Measurements from ENCODE around the gene TRAPPC6A. TPM values are rescaled to one million over a fixed set of nuclear protein-coding genes. Genes with fewer than 3 reads are reported as not detected.

Gene TRAPPC6A
- total RNA-seq, 4 donors from 2014 or later = 15.7 to 51.2 (median 29.7) TPM; not detected in 1

GRCh38 chr19:45124021-45124420, 54.0 kb downstream of the TRAPPC6A start:
- H3K36me3 ChIP-seq = no peaks in the 10 kb centered on the region
- H3K9me3 ChIP-seq = no peaks in the 10 kb centered on the region
- in situ Hi-C loops (cut with MboI; ENCODE audit: low pct_ligation_motif_present in 1 of 4, low pct_unique_long_range_greater_than_20kb in 1 of 4, low sequenced_read_pairs in 3 of 4) (no loop called here), intact Hi-C loops (cut with DNase I; ENCODE audit: low total_unique reads) (no loop called here)
- no peak overlapping the region for H3K27ac ChIP-seq
- no peaks in the 10 kb centered on the region for H3K27me3 ChIP-seq
- no peak overlapping the region for H3K4me3 ChIP-seq
- no peak for DNase-seq
- 53 to 87% methylated on average over 4 to 6 of the region's 6 CpGs for WGBS, 2 donors (ENCODE audit: low coverage in 1 of 2)
- no peak for TF ChIP-seq POLR2AphosphoS5 (IDR thresholded peaks at IDR 0.05)
- H3K4me1 ChIP-seq = peaks cover 7 to 33% (median 14%) of the 10 kb centered on the region in 4 donors

- Histone ChIP-seq H3K9me3 (no peaks in the 10 kb centered on the region), H3K27me3 (no peaks in the 10 kb centered on the region), H3K27ac (no peak overlapping the region), H3K4me1 (peaks cover 13 to 39% (median 19%) of the 10 kb centered on the region in 4 donors), H3K36me3 (no peaks in the 10 kb centered on the region), H3K4me3 (no peak overlapping the region)
- TF ChIP-seq POLR2A (IDR thresholded peaks at IDR 0.05) (no peak), EP300 (IDR thresholded peaks at IDR 0.05; ENCODE audit: low read depth) (no peak), POLR2AphosphoS5 (IDR thresholded peaks at IDR 0.05) (no peak)
- TF ChIP-seq, protein P1, sequence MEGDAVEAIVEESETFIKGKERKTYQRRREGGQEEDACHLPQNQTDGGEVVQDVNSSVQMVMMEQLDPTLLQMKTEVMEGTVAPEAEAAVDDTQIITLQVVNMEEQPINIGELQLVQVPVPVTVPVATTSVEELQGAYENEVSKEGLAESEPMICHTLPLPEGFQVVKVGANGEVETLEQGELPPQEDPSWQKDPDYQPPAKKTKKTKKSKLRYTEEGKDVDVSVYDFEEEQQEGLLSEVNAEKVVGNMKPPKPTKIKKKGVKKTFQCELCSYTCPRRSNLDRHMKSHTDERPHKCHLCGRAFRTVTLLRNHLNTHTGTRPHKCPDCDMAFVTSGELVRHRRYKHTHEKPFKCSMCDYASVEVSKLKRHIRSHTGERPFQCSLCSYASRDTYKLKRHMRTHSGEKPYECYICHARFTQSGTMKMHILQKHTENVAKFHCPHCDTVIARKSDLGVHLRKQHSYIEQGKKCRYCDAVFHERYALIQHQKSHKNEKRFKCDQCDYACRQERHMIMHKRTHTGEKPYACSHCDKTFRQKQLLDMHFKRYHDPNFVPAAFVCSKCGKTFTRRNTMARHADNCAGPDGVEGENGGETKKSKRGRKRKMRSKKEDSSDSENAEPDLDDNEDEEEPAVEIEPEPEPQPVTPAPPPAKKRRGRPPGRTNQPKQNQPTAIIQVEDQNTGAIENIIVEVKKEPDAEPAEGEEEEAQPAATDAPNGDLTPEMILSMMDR (IDR thresholded peaks at IDR 0.05) = no peak
- in situ Hi-C loops (cut with MboI; ENCODE audit: low pct_ligation_motif_present in 1 of 4, low pct_unique_long_range_greater_than_20kb in 1 of 4, low sequenced_read_pairs in 3 of 4) (no loop called here), intact Hi-C loops (cut with DNase I; ENCODE audit: low total_unique reads) (no loop called here)
- DNase-seq = no peak
- WGBS, 2 donors (ENCODE audit: low coverage in 1 of 2) = 48% methylated on average over 9 of the region's 9 CpGs; no CpG with 5 or more reads in 1 of the 2 donors
Observed at GRCh38 chr19:45123440-45123850, 54.6 kb downstream of the TRAPPC6A start.

- Histone ChIP-seq H3K4me3 (no peak overlapping the region), H3K4me1 (peaks cover 13 to 45% (median 25%) of the 10 kb centered on the region in 4 donors), H3K27ac (no peak overlapping the region), H3K27me3 (no peaks in the 10 kb centered on the region), H3K9me3 (no peaks in the 10 kb centered on the region), H3K36me3 (no peaks in the 10 kb centered on the region)
- no peak for DNase-seq
- intact Hi-C loops (cut with DNase I; ENCODE audit: low total_unique reads) (no loop called here), in situ Hi-C loops (cut with MboI; ENCODE audit: low pct_ligation_motif_present in 1 of 4, low pct_unique_long_range_greater_than_20kb in 1 of 4, low sequenced_read_pairs in 3 of 4) (no loop called here)
- TF ChIP-seq, protein P1 (IDR thresholded peaks at IDR 0.05) = no peak
- TF ChIP-seq POLR2A (IDR thresholded peaks at IDR 0.05) (no peak), EP300 (IDR thresholded peaks at IDR 0.05; ENCODE audit: low read depth) (no peak), POLR2AphosphoS5 (IDR thresholded peaks at IDR 0.05) (no peak)
- WGBS, 2 donors (ENCODE audit: low coverage in 1 of 2) = 75 to 93% methylated on average over 5 to 6 of the region's 6 CpGs
Observed at GRCh38 chr19:45122832-45123231, 55.2 kb downstream of the TRAPPC6A start.

DNA sequence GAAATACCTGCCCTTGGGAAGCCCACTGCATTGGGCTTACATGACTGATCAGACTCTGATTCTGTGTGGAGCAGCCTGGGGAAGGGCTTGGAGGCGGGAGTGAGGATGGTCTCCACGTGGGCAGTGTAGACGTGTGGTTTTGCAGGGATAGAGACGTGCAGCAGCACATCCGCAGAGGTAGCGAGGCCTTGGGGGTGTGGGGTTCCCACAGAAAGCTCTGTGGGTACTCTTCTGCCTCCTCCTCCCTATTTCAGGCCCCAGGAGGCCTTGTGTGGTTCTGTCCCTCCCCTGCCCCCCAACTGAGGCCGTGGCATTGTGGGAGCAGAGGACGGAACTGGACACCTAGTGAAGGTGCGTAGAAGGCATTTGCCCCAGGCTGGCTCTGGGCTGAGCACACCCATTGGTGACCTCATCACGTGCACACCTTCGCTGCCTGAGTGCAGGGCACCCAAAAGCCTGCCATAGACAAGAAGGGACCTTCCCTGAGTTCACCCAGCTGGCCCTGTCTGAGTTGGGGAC, 56.2 kb downstream of the TRAPPC6A start:
- no peak for DNase-seq
- peak overlapping the region in 1 of 4 donors; percentile 35 for H3K27ac ChIP-seq
- no peak for TF ChIP-seq EP300 (IDR thresholded peaks at IDR 0.05; ENCODE audit: low read depth)
- TF ChIP-seq POLR2AphosphoS5 (IDR thresholded peaks at IDR 0.05) = no peak
- TF ChIP-seq, protein P1 (IDR thresholded peaks at IDR 0.05) = no peak
- no peak for TF ChIP-seq POLR2A (IDR thresholded peaks at IDR 0.05)
- 72% methylated on average over 11 of the region's 11 CpGs; no CpG with 5 or more reads in 1 of the 2 donors for WGBS, 2 donors (ENCODE audit: low coverage in 1 of 2)
- intact Hi-C loops (cut with DNase I; ENCODE audit: low total_unique reads) (no loop called here), in situ Hi-C loops (cut with MboI; ENCODE audit: low pct_ligation_motif_present in 1 of 4, low pct_unique_long_range_greater_than_20kb in 1 of 4, low sequenced_read_pairs in 3 of 4) (no loop called here)
- H3K4me1 ChIP-seq = peaks cover 16 to 55% (median 34%) of the 10 kb centered on the region in 4 donors
- H3K4me3 ChIP-seq = no peak overlapping the region
- no peaks in the 10 kb centered on the region for H3K9me3 ChIP-seq
- H3K36me3 ChIP-seq = no peaks in the 10 kb centered on the region
- no peaks in the 10 kb centered on the region for H3K27me3 ChIP-seq

DNA sequence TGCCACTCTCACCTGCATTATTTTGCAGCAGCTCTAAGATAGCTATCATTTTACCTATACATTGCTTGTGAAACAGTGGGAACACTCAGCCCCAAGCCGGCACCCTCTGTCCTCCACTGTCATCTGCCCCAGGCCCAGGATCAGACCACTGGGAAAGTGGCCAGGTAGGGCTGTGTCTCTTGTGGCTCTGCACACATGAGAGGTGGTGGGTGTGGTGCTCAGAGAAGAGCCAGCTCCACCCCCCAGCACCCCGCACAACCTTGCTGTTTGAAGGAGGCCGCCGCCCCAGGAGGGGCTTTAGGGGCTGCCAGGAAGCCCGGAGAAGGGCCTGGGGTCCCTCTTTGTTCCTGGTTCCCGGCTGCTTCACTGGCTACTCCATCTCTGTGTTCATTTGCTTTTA, 58.5 kb downstream of the TRAPPC6A start:
- TF ChIP-seq, protein P1 (IDR thresholded peaks at IDR 0.05) = no peak
- TF ChIP-seq POLR2A (IDR thresholded peaks at IDR 0.05) = no peak
- TF ChIP-seq EP300 (IDR thresholded peaks at IDR 0.05; ENCODE audit: low read depth) = no peak
- TF ChIP-seq POLR2AphosphoS5 (IDR thresholded peaks at IDR 0.05) = no peak
- intact Hi-C loops (cut with DNase I; ENCODE audit: low total_unique reads) = loop anchor here (5.0 kb wide), 1 partner anchor 978 kb away; no protein-coding TSS in a partner anchor

More for the DNA sequence above, 58.5 kb downstream of the TRAPPC6A start:
- Histone ChIP-seq H3K4me1 (peaks cover 12 to 59% (median 38%) of the 10 kb centered on the region in 4 donors), H3K9me3 (no peaks in the 10 kb centered on the region), H3K27me3 (no peaks in the 10 kb centered on the region), H3K4me3 (no peak overlapping the region), H3K36me3 (no peaks in the 10 kb centered on the region), H3K27ac (peak overlapping the region in 2 of 4 donors; percentile 68 to 69)
- WGBS, 2 donors (ENCODE audit: low coverage in 1 of 2) = 59 to 60% methylated on average over 1 to 6 of the region's 6 CpGs
- no peak for DNase-seq
- in situ Hi-C loops (cut with MboI; ENCODE audit: low pct_ligation_motif_present in 1 of 4, low pct_unique_long_range_greater_than_20kb in 1 of 4, low sequenced_read_pairs in 3 of 4) = no loop called here

All from transverse colon (tissue), 4 donors.